ENCODE results near the gene PLLP.
"Not testable (repeated sequence)": the region's sequence is repeated elsewhere in the genome, so short reads cannot be mapped to it uniquely, and the experiment has no call there.

Gene PLLP

GRCh38 chr16:57278494-57278893, 6.0 kb downstream of the PLLP start:
- no peaks in the 10 kb centered on the region for H4K20me1 ChIP-seq (ENCODE audit: insufficient read depth, low read length, poor library complexity, severe bottlenecking)
- no peak overlapping the region for H3K4me2 ChIP-seq (ENCODE audit: low read depth, low read length, poor library complexity, severe bottlenecking)
- H3K36me3 ChIP-seq (ENCODE audit: insufficient read depth, low read length): no peaks in the 10 kb centered on the region
- TF ChIP-seq CTCF (conservative IDR thresholded peaks at IDR 0.05; ENCODE audit: low read length): no peak
- no peak for TF ChIP-seq EZH2phosphoT487 (IDR thresholded peaks at IDR 0.05; ENCODE audit: borderline replicate concordance)
- H3K79me2 ChIP-seq (ENCODE audit: insufficient read depth, low read length): no peaks in the 10 kb centered on the region
- peaks cover 21% of the 10 kb centered on the region for H3K27me3 ChIP-seq (ENCODE audit: insufficient read depth, low read length, poor library complexity, severe bottlenecking)
- no peak overlapping the region for H2AFZ ChIP-seq (ENCODE audit: low read length)
- H3K4me3 ChIP-seq (ENCODE audit: low read length, poor library complexity, severe bottlenecking): no peak overlapping the region
- H3F3A ChIP-seq (ENCODE audit: low read depth): no peaks in the 10 kb centered on the region
- no peaks in the 10 kb centered on the region for H3K9me3 ChIP-seq (ENCODE audit: insufficient read depth, low read depth, low read length)
- no peak overlapping the region for H3K9ac ChIP-seq (ENCODE audit: low read depth, low read length, poor library complexity, severe bottlenecking)
- peaks cover 9% of the 10 kb centered on the region for H3K4me1 ChIP-seq (ENCODE audit: insufficient read depth, low read length, poor library complexity, severe bottlenecking)
- no peaks in the 10 kb centered on the region for H3K9me2 ChIP-seq (replicated peaks; ENCODE audit: low read depth, low read length)

DNA sequence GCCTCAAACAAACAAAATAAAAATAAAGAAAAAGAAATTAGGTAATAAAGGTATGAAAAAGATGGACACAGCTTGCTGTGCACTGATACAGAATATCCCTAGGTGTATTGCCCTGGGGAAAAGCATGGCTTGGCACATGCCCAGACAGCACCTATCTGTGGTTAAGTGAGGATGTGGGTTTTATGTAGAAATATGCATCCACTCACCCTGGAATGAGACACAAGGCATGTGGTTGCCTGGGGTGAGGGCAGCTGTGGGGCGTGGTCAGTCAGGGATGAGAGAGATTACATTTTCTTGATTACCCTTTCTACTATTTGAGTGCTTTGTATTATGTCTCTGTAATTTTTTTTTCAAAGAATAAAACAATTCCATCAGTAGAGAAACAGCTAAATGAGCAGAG, 6.9 kb downstream of the PLLP start:
- Histone ChIP-seq H3K4me1 (ENCODE audit: insufficient read depth, low read length, poor library complexity, severe bottlenecking) (peaks cover 9% of the 10 kb centered on the region), H3K9me2 (replicated peaks; ENCODE audit: low read depth, low read length) (no peaks in the 10 kb centered on the region), H3K9ac (ENCODE audit: low read depth, low read length, poor library complexity, severe bottlenecking) (no peak overlapping the region), H3F3A (ENCODE audit: low read depth) (no peaks in the 10 kb centered on the region), H3K4me2 (ENCODE audit: low read depth, low read length, poor library complexity, severe bottlenecking) (peak overlapping the region; percentile 9), H3K9me3 (ENCODE audit: insufficient read depth, low read depth, low read length) (no peaks in the 10 kb centered on the region), H3K79me2 (ENCODE audit: insufficient read depth, low read length) (no peaks in the 10 kb centered on the region), H3K27me3 (ENCODE audit: insufficient read depth, low read length, poor library complexity, severe bottlenecking) (peaks cover 21% of the 10 kb centered on the region), H4K20me1 (ENCODE audit: insufficient read depth, low read length, poor library complexity, severe bottlenecking) (no peaks in the 10 kb centered on the region), H2AFZ (ENCODE audit: low read length) (no peak overlapping the region), H3K4me3 (ENCODE audit: low read length, poor library complexity, severe bottlenecking) (no peak overlapping the region), H3K36me3 (ENCODE audit: insufficient read depth, low read length) (no peaks in the 10 kb centered on the region)
- no peak; the same call in 1 of the 2 replicates for TF ChIP-seq EZH2phosphoT487 (IDR thresholded peaks at IDR 0.05; ENCODE audit: borderline replicate concordance)
- TF ChIP-seq CTCF (conservative IDR thresholded peaks at IDR 0.05; ENCODE audit: low read length): no peak

DNA sequence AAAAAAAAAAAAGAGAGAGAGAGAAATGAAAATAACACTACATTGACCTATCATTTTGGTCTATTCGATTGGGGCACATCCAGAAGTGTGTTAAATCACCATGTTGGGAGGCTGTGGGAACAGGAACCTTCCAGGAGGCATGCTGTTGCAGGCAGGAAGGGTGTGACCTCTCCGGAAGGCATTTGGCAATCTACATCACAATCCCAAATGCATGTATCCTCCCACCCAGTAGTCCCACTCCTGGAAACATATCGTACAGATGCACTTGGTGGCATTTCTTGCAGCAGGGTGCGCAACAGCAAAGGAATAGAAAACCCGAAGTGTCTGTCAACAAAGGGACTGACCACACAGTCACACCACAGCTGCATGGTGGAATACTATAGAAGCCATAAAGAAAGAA, 7.9 kb downstream of the PLLP start:
- H3K4me2 ChIP-seq (ENCODE audit: low read depth, low read length, poor library complexity, severe bottlenecking): no peak overlapping the region
- H3K4me1 ChIP-seq (ENCODE audit: insufficient read depth, low read length, poor library complexity, severe bottlenecking): peaks cover 9% of the 10 kb centered on the region

DNA sequence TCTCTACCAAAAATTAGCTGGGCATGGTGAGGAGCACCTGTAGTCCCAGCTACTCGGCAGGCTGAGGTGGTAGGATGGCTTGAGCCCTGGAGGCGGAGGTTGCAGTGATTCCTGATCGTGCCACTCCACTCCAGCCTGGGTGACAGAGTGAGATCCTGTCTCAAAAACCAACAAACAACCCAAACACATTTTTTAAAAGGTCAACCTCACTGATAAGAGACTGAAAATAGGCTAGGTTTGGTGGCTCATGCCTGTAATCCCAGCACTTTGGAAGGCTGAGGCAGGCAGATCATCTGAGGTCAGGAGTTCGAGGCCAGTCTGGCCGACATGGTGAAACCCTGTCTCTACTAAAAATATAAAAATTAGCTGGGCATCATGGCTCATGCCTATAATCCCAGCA, 8.5 kb downstream of the PLLP start:
- H3K79me2 ChIP-seq (ENCODE audit: insufficient read depth, low read length); H2AFZ ChIP-seq (ENCODE audit: low read length); H3K9ac ChIP-seq (ENCODE audit: low read depth, low read length, poor library complexity, severe bottlenecking); H3K9me3 ChIP-seq (ENCODE audit: insufficient read depth, low read depth, low read length); H3F3A ChIP-seq (ENCODE audit: low read depth); H3K36me3 ChIP-seq (ENCODE audit: insufficient read depth, low read length); H3K4me1 ChIP-seq (ENCODE audit: insufficient read depth, low read length, poor library complexity, severe bottlenecking); H3K4me2 ChIP-seq (ENCODE audit: low read depth, low read length, poor library complexity, severe bottlenecking); H3K9me2 ChIP-seq (replicated peaks; ENCODE audit: low read depth, low read length); H3K4me3 ChIP-seq (ENCODE audit: low read length, poor library complexity, severe bottlenecking); H4K20me1 ChIP-seq (ENCODE audit: insufficient read depth, low read length, poor library complexity, severe bottlenecking): not testable (repeated sequence)
- H3K27me3 ChIP-seq (ENCODE audit: insufficient read depth, low read length, poor library complexity, severe bottlenecking): peaks cover 16% of the 10 kb centered on the region

More for the DNA sequence above, 7.9 kb downstream of the PLLP start:
- Histone ChIP-seq H3K27me3 (ENCODE audit: insufficient read depth, low read length, poor library complexity, severe bottlenecking) (peaks cover 21% of the 10 kb centered on the region), H3K9ac (ENCODE audit: low read depth, low read length, poor library complexity, severe bottlenecking) (no peak overlapping the region), H3K4me3 (ENCODE audit: low read length, poor library complexity, severe bottlenecking) (no peak overlapping the region), H3F3A (ENCODE audit: low read depth) (no peaks in the 10 kb centered on the region), H3K79me2 (ENCODE audit: insufficient read depth, low read length) (no peaks in the 10 kb centered on the region), H2AFZ (ENCODE audit: low read length) (no peak overlapping the region), H3K9me3 (ENCODE audit: insufficient read depth, low read depth, low read length) (no peaks in the 10 kb centered on the region), H3K9me2 (replicated peaks; ENCODE audit: low read depth, low read length) (no peaks in the 10 kb centered on the region), H3K36me3 (ENCODE audit: insufficient read depth, low read length) (no peaks in the 10 kb centered on the region), H4K20me1 (ENCODE audit: insufficient read depth, low read length, poor library complexity, severe bottlenecking) (no peaks in the 10 kb centered on the region)
- no peak for TF ChIP-seq EZH2phosphoT487 (IDR thresholded peaks at IDR 0.05; ENCODE audit: borderline replicate concordance)
- TF ChIP-seq CTCF (conservative IDR thresholded peaks at IDR 0.05; ENCODE audit: low read length): no peak
